Measurements from ENCODE around the gene UQCRQ.

Gene UQCRQ

GRCh38 chr5:132866342-132867045 is at the start of gene UQCRQ, which contains the start of gene GDF9:
TSS of gene UQCRQ (plus strand) at chr5:132866642. CDS start at chr5:132866882, 240 bp downstream.
TSS of gene GDF9 (minus strand) at chr5:132866469. CDS start at chr5:132864533, 1,936 bp downstream.
- peak; percentile 89 to 92 for DNase-seq

- no peak for DNase-seq
Measured at GRCh38 chr5:132817011-132817410, 49.4 kb upstream of the UQCRQ start.

GRCh38 chr5:132819468-132819867 is 47.0 kb upstream of the UQCRQ start:
- DNase-seq = no peak

GRCh38 chr5:132820162-132820754 is 46.2 kb upstream of the UQCRQ start:
- peak; percentile 44 to 58 for DNase-seq

- DNase-seq = no peak
Measured at GRCh38 chr5:132821350-132821749, 45.1 kb upstream of the UQCRQ start.

- no peak for DNase-seq
Measured at GRCh38 chr5:132821791-132822190, 44.7 kb upstream of the UQCRQ start.

- peak in 1 of 2 experiments; percentile 68 for DNase-seq
Measured at GRCh38 chr5:132822650-132823480, 43.6 kb upstream of the UQCRQ start.

- DNase-seq = no peak
Measured at GRCh38 chr5:132823481-132824050, 42.9 kb upstream of the UQCRQ start.

GRCh38 chr5:132824426-132824825 is 42.0 kb upstream of the UQCRQ start:
- no peak for DNase-seq

GRCh38 chr5:132825033-132825833 is 41.2 kb upstream of the UQCRQ start:
- DNase-seq = no peak

GRCh38 chr5:132825834-132826391 is 40.5 kb upstream of the UQCRQ start:
- DNase-seq = no peak

GRCh38 chr5:132826424-132827082 is 39.9 kb upstream of the UQCRQ start:
- no peak for DNase-seq

GRCh38 chr5:132827943-132828673 is 38.3 kb upstream of the UQCRQ start:
- DNase-seq = no peak

- no peak for DNase-seq
Measured at GRCh38 chr5:132828846-132829494, 37.5 kb upstream of the UQCRQ start.

GRCh38 chr5:132829742-132830435 is 36.6 kb upstream of the UQCRQ start:
- peak in 1 of 2 experiments; percentile 34 for DNase-seq

- peak; percentile 6 to 11 for DNase-seq
Measured at GRCh38 chr5:132830436-132831094, 35.9 kb upstream of the UQCRQ start, which contains the start of gene SHROOM1. TSS of gene SHROOM1 (minus strand) at chr5:132830647. CDS start at chr5:132826140, 4,507 bp downstream.

- no peak for DNase-seq
Measured at GRCh38 chr5:132831095-132831860, 35.2 kb upstream of the UQCRQ start.

GRCh38 chr5:132832612-132833011 is 33.8 kb upstream of the UQCRQ start:
- DNase-seq = no peak
